ENCODE results near the gene SPECC1.

DNA sequence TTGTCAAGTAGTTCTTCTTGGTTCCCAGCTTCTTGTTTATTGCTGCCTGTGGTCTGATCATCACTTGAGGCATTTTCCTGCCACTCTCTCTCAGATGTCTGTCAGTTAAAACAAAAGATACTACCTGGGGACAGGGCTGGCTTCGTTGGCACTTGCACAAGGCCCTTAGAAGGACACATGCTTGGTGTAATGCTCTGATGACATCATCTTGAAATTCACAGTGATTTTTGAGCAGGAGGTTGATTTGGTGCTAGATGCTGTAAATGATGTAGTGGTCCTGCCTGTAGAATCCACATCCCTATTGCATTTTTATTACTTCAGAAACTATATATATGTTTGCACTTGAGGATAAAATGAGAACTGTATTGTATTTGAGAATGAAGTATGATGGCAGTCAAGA lies 247.8 kb downstream of the SPECC1 start:
- TF ChIP-seq POLR2A (IDR thresholded peaks at IDR 0.05) (no peak), EP300 (IDR thresholded peaks at IDR 0.05) (no peak), POLR2AphosphoS5 (IDR thresholded peaks at IDR 0.05) (no peak)
- TF ChIP-seq, protein P1, sequence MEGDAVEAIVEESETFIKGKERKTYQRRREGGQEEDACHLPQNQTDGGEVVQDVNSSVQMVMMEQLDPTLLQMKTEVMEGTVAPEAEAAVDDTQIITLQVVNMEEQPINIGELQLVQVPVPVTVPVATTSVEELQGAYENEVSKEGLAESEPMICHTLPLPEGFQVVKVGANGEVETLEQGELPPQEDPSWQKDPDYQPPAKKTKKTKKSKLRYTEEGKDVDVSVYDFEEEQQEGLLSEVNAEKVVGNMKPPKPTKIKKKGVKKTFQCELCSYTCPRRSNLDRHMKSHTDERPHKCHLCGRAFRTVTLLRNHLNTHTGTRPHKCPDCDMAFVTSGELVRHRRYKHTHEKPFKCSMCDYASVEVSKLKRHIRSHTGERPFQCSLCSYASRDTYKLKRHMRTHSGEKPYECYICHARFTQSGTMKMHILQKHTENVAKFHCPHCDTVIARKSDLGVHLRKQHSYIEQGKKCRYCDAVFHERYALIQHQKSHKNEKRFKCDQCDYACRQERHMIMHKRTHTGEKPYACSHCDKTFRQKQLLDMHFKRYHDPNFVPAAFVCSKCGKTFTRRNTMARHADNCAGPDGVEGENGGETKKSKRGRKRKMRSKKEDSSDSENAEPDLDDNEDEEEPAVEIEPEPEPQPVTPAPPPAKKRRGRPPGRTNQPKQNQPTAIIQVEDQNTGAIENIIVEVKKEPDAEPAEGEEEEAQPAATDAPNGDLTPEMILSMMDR (IDR thresholded peaks at IDR 0.05) = no peak

All from sigmoid colon (tissue), 4 donors.